GM12892 (cell line): Measurements from ENCODE around the gene NFKBIL1.

Experiments
- POLR2A ChIP-seq: IDR thresholded peaks from 2 replicates; pipeline ENCODE4 v1.6.1; 2011; ENCODE audit warnings: low read depth, low read length, control low read depth
- POLR2AphosphoS5 ChIP-seq: IDR thresholded peaks from 2 replicates; pipeline ENCODE4 v1.6.1; 2011; ENCODE audit warnings: low read depth, low read length, control low read depth

DNA sequence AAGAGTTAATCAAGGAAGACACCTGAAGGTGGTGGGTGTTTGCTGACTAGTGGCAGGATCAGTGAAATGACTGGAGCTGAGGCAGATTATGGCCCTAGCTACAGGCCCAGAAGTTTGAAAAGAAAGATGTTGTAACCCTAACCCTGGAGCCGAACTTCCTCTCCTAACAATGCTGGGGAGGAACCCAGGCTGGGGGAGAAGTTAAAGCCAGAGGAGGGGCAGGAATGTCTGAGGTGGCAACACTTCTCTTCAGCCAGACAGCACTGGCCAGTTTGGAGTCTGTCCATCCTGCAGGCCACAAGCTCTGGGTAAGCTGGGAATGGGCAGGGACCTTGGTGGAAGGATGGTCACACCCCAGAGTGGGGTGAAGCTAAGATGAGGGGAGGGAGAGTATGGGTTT is 38.6 kb downstream of the NFKBIL1 start, which contains the start of gene LST1:
- no peak for TF ChIP-seq POLR2A
- TF ChIP-seq POLR2AphosphoS5: no peak
